Muscle of leg (tissue), 11 donors: ENCODE results near the gene KCNV2. TPM values are rescaled to one million over a fixed set of nuclear protein-coding genes. Genes with fewer than 3 reads are reported as not detected.

Source experiments
- DNase-seq: peaks from one replicate; pipeline ENCODE4 v3.0.0; 2013
- H3K27ac ChIP-seq: one replicate; pipeline ENCODE4 v1.5.1; 2013; ENCODE audit warnings: mild to moderate bottlenecking, low read length, control low read depth
- H3K27me3 ChIP-seq: one replicate; pipeline ENCODE4 v1.6.1; 2013; ENCODE audit warnings: low read length; ENCODE audit not compliant: control insufficient read depth, insufficient read depth
- H3K36me3 ChIP-seq: one replicate; pipeline ENCODE4 v1.6.1; 2013; ENCODE audit warnings: low read length; ENCODE audit not compliant: control insufficient read depth, insufficient read depth
- H3K4me1 ChIP-seq: one replicate; pipeline ENCODE4 v1.6.1; 2013; ENCODE audit warnings: low read length; ENCODE audit not compliant: control insufficient read depth, insufficient read depth
- H3K4me3 ChIP-seq: one replicate; pipeline ENCODE4 v1.5.1; 2013; ENCODE audit warnings: low read length, control low read depth
- H3K9me3 ChIP-seq: replicated peaks from 2 replicates; pipeline ENCODE4 v1.6.1; 2013; ENCODE audit warnings: low read depth, low read length; ENCODE audit not compliant: control insufficient read depth
- WGBS: methylation state at CpG from one replicate; pipeline ENCODE4 v1.1.5; 2013; ENCODE audit warnings: missing lambda C conversion rate; ENCODE audit not compliant: insufficient coverage; 5-methylcytosine and 5-hydroxymethylcytosine counted together
- polyA plus RNA-seq, 8 donors: library from polyadenylated mRNA; unstranded; fragments of 120-200 nt; gene quantifications; one replicate each; pipeline versions ENCODE4 v1.2.1 to v1.2.3, GENCODE V29; 2013; ENCODE audit warnings: inconsistent platforms in 1 of 8, low replicate concordance in 1 of 8; ENCODE audit not compliant: insufficient read length in 8 of 8, insufficient read depth in 1 of 8
- total RNA-seq: library from RNA; stranded (reverse); fragments of 120-200 nt; gene quantifications from one replicate; pipeline ENCODE4 v1.2.4, GENCODE V29; 2013

Gene KCNV2
- total and polyA plus RNA-seq, 9 donors = 0.08 to 0.33 (median 0.19) TPM; not detected in 1

- Histone ChIP-seq H3K4me1 (peaks cover 4% of the 10 kb centered on the region), H3K27ac (no peak overlapping the region), H3K9me3 (no peaks in the 10 kb centered on the region), H3K36me3 (no peaks in the 10 kb centered on the region), H3K27me3 (no peaks in the 10 kb centered on the region), H3K4me3 (no peak overlapping the region)
- DNase-seq = no peak
- WGBS = 98% methylated on average over 69 of the region's 69 CpGs
Observed at GRCh38 chr9:2718001-2718697, 839 bp downstream of the KCNV2 start.

DNA sequence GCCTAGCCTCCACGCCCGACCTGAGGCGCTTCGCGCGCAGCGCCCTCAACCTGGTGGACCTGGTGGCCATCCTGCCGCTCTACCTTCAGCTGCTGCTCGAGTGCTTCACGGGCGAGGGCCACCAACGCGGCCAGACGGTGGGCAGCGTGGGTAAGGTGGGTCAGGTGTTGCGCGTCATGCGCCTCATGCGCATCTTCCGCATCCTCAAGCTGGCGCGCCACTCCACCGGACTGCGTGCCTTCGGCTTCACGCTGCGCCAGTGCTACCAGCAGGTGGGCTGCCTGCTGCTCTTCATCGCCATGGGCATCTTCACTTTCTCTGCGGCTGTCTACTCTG lies 1.4 kb downstream of the KCNV2 start:
- WGBS = 98% methylated on average over 29 of the region's 29 CpGs
- H3K27me3 ChIP-seq = no peaks in the 10 kb centered on the region
- no peaks in the 10 kb centered on the region for H3K36me3 ChIP-seq
- no peak for DNase-seq
- no peak overlapping the region for H3K4me3 ChIP-seq
- no peaks in the 10 kb centered on the region for H3K9me3 ChIP-seq
- H3K27ac ChIP-seq = no peak overlapping the region
- H3K4me1 ChIP-seq = peaks cover 5% of the 10 kb centered on the region

DNA sequence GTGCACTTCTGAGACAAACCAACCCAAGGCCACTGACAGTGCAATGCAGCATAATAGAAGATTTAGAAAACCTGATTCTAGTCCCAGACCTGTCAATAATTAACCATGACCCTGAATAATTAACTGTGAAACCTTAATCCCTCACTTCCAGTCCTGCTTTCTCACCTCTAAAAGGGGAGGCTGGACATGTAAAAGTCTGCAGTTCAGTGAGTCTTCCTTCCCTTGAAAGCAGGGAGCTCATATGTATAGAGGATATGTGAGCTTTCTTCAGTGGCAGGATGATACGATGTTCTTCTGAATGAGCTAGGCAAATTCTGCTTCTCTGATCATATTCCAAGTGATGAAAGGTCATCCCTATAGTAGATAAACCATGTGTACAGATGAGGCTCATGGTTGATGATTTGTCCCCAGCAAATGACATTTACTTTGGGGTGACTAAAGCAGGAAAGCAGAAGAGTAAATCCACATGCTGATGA lies 2.9 kb downstream of the KCNV2 start:
- no peak overlapping the region for H3K4me3 ChIP-seq
- no peak overlapping the region for H3K27ac ChIP-seq
- DNase-seq = no peak
- H3K36me3 ChIP-seq = no peaks in the 10 kb centered on the region
- no peaks in the 10 kb centered on the region for H3K27me3 ChIP-seq
- WGBS = no CpG with 5 or more reads among the region's 1 CpG
- H3K9me3 ChIP-seq = no peaks in the 10 kb centered on the region
- peaks cover 6% of the 10 kb centered on the region for H3K4me1 ChIP-seq

DNA sequence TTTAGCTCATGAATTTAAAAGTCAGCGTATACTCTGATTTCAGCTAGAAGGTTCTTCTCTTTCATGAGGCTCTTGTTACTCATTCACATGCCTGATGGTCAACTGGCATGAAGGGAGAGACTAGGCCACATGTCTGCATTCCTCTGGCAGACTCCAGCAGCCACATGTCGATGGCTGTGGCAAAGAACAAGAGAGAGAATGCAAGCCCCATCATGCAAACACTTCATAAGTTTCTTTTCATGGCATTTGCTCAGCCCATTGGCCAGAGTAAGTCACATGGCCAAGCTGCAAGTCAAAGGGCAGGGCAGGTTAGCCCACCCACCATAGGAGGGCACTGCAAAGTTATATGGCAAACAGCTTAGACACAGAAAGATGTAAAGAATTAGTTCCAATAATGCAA lies 5.4 kb downstream of the KCNV2 start:
- no peaks in the 10 kb centered on the region for H3K36me3 ChIP-seq
- H3K27ac ChIP-seq = peak overlapping the region; percentile 59
- H3K9me3 ChIP-seq = no peaks in the 10 kb centered on the region
- no peaks in the 10 kb centered on the region for H3K27me3 ChIP-seq
- DNase-seq = peak; percentile 86
- H3K4me3 ChIP-seq = no peak overlapping the region
- WGBS = 75% methylated on average over 1 of the region's 2 CpGs
- H3K4me1 ChIP-seq = peaks cover 13% of the 10 kb centered on the region

- peak; percentile 96 for DNase-seq
- no peaks in the 10 kb centered on the region for H3K36me3 ChIP-seq
- peak overlapping the region; percentile 69 for H3K27ac ChIP-seq
- peaks cover 18% of the 10 kb centered on the region for H3K4me1 ChIP-seq
- no CpG with 5 or more reads among the region's 4 CpGs for WGBS
- H3K9me3 ChIP-seq = no peaks in the 10 kb centered on the region
- no peaks in the 10 kb centered on the region for H3K27me3 ChIP-seq
- H3K4me3 ChIP-seq = no peak overlapping the region
Observed at GRCh38 chr9:2723376-2724065, 6.2 kb downstream of the KCNV2 start.

- no peaks in the 10 kb centered on the region for H3K9me3 ChIP-seq
- H3K4me3 ChIP-seq = no peak overlapping the region
- H3K4me1 ChIP-seq = peaks cover 18% of the 10 kb centered on the region
- no CpG with 5 or more reads among the region's 4 CpGs for WGBS
- DNase-seq = no peak
- H3K27ac ChIP-seq = no peak overlapping the region
- H3K36me3 ChIP-seq = no peaks in the 10 kb centered on the region
- no peaks in the 10 kb centered on the region for H3K27me3 ChIP-seq
Observed at GRCh38 chr9:2725126-2725525, 7.8 kb downstream of the KCNV2 start.

DNA sequence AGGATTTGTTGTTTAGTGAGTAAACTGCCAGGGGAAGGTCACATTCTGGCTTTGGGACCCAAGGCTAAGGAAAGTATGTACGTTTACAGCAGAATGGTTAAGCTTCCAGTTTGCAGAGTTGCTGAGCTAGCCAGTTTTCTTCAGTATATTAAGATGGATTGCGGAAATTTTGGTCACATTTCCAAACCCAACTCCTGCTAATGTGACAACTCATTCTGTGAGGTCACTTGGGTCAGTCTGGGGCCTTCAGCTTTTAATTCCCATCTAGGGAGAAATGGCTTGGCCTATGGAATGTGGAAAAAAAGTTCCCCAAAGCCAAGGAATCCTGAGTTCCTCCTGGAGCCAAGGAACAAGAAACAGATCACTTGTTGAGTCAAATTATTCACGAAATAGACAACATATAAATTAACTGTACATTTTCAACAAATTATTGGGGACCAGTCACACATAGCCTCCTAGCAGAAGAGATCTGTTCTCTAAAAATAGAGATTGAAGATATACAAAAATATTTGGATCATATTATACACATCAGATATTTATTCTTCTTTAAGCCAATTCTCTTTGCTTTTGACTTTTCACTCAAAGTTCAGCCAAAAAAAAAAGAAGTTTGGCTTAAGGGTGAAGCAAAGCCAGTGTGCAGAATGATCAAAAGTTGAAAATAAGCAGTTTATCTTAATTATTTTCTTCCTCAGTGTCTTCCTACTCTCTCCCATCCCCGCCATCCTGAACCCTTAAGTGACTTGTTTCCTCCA lies 8.8 kb downstream of the KCNV2 start:
- WGBS = no CpG with 5 or more reads among the region's 4 CpGs
- peak overlapping the region; percentile 76 for H3K27ac ChIP-seq
- no peaks in the 10 kb centered on the region for H3K27me3 ChIP-seq
- H3K4me3 ChIP-seq = no peak overlapping the region
- H3K9me3 ChIP-seq = no peaks in the 10 kb centered on the region
- peak; percentile 98 for DNase-seq
- no peaks in the 10 kb centered on the region for H3K36me3 ChIP-seq
- peaks cover 18% of the 10 kb centered on the region for H3K4me1 ChIP-seq

- peak; percentile 29 for DNase-seq
- no peaks in the 10 kb centered on the region for H3K36me3 ChIP-seq
- H3K4me1 ChIP-seq = peaks cover 18% of the 10 kb centered on the region
- H3K4me3 ChIP-seq = no peak overlapping the region
- peak overlapping the region; percentile 76 for H3K27ac ChIP-seq
- no peaks in the 10 kb centered on the region for H3K27me3 ChIP-seq
- WGBS = 80% methylated on average over 3 of the region's 13 CpGs
- H3K9me3 ChIP-seq = no peaks in the 10 kb centered on the region
Observed at GRCh38 chr9:2726650-2727340, 9.5 kb downstream of the KCNV2 start.

DNA sequence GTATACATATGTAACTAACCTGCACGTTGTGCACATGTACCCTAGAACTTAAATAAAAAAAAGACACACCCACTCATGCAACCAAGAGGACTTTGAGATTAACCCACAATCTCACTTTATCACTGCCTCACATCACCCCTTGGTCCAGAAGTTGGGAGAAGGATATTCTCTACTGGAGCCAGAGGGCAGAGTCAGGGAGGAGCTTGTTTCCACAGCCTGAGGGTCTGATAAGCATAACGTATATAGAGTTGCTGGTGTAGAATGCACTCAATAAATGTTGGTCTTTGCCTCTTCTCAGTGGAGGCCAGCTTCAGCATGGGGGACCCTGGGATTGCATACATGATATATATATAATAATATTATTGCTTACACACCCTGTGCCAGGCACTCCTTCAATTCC lies 10.1 kb downstream of the KCNV2 start:
- peaks cover 18% of the 10 kb centered on the region for H3K4me1 ChIP-seq
- H3K27me3 ChIP-seq = no peaks in the 10 kb centered on the region
- DNase-seq = no peak
- H3K36me3 ChIP-seq = no peaks in the 10 kb centered on the region
- no peaks in the 10 kb centered on the region for H3K9me3 ChIP-seq
- no peak overlapping the region for H3K27ac ChIP-seq
- no CpG with 5 or more reads among the region's 2 CpGs for WGBS
- no peak overlapping the region for H3K4me3 ChIP-seq
